ENCODE data around the gene CPLX3.

CPLX3 gene

DNA sequence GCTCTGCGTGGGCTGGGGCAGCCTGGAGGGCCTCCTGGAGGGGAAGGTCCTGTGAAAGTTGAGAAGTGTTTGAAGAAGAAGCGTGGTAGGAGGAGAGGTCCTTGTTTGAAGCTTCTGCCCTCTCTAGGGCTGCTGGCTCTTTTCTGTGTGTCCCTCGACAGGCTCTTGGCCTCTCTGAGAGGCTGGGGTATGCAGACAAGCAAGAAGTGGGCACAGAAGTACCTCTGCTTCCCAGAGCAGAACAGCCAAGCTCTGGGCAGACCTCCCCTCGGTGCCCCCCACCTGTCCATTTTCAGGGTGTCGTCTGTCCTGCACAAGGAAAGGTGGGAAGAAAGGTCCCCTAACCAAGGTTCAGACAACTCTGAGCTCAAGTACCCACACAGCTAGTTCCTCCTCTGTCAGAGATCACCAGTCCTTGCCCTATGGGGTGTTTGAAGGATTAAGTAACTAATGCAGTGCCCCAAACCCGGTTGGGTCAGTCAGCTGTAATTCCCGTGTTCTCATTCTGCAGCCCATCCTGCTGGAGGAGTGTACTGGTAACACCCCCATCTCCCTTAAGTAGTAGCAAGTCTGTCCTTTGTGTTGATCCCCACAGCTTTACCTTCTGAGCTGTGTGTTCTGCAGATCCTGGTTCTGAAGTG lies 38.3 kb upstream of the CPLX3 start:
- Histone ChIP-seq H3K9me3 (ENCODE audit: low read length) (no peaks in the 10 kb centered on the region), H3K27ac (ENCODE audit: low read depth, low read length, poor library complexity, severe bottlenecking) (peak overlapping the region; percentile 99), H3K79me2 (ENCODE audit: insufficient read depth, low read length) (peaks cover 49% of the 10 kb centered on the region), H3K4me2 (ENCODE audit: low read length) (peak overlapping the region; percentile 97), H4K20me1 (ENCODE audit: insufficient read depth, low read length) (no peaks in the 10 kb centered on the region), H3K4me1 (ENCODE audit: insufficient read depth, low read length, severe bottlenecking) (peaks cover 100% of the 10 kb centered on the region), H3K4me3 (ENCODE audit: low read depth, low read length, poor library complexity, severe bottlenecking) (peak overlapping the region; percentile 97), H3K36me3 (ENCODE audit: insufficient read depth, low read length) (peaks cover 61% of the 10 kb centered on the region; the same call in 1 of the 2 replicates), H3K27me3 (ENCODE audit: insufficient read depth, low read length) (no peaks in the 10 kb centered on the region), H3F3A (ENCODE audit: insufficient read depth, low read length) (peaks cover 24% of the 10 kb centered on the region), H3K9ac (ENCODE audit: low read length) (peak overlapping the region; percentile 83), H3K9me2 (ENCODE audit: low read depth, low read length) (no peaks in the 10 kb centered on the region), H2AFZ (ENCODE audit: low read length) (no peak overlapping the region)
- TF ChIP-seq EZH2 (IDR thresholded peaks at IDR 0.05; ENCODE audit: borderline replicate concordance, low read length) (no peak), CTCF (IDR thresholded peaks at IDR 0.05; ENCODE audit: low read length) (no peak)

DNA sequence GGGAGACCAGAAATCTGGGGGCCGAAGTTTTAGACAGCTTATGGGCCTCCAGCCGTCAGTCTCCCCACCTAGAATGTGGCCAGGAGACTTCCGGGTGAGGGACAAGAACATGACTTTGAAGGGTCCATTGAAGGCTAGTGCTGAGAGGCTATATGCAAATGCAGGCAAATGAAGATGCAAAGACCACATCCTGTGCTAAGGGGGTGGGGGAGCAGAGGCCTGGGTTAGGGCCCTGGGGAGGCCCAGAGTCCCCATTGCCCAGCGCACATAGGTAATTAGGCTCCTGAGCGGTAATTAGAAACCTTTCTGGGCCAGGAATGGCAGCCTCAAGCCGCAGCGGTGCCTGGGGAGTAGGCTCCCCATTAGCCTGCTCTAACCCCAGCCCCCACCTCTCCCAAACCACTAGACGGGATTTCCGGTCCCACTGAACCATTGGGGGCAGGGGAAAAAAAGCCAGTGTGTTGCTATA lies 37.7 kb upstream of the CPLX3 start:
- no peaks in the 10 kb centered on the region for H3K9me3 ChIP-seq (ENCODE audit: low read length)
- peak overlapping the region; percentile 97 for H3K4me3 ChIP-seq (ENCODE audit: low read depth, low read length, poor library complexity, severe bottlenecking)
- no peaks in the 10 kb centered on the region for H4K20me1 ChIP-seq (ENCODE audit: insufficient read depth, low read length)
- H3K27ac ChIP-seq (ENCODE audit: low read depth, low read length, poor library complexity, severe bottlenecking), result peak overlapping the region; percentile 99
- peak overlapping the region; percentile 83 for H3K9ac ChIP-seq (ENCODE audit: low read length)
- TF ChIP-seq CTCF (IDR thresholded peaks at IDR 0.05; ENCODE audit: low read length) (no peak), EZH2 (IDR thresholded peaks at IDR 0.05; ENCODE audit: borderline replicate concordance, low read length) (no peak)
- no peaks in the 10 kb centered on the region for H3K9me2 ChIP-seq (ENCODE audit: low read depth, low read length)
- peaks cover 49% of the 10 kb centered on the region for H3K79me2 ChIP-seq (ENCODE audit: insufficient read depth, low read length)
- peak overlapping the region; percentile 97 for H3K4me2 ChIP-seq (ENCODE audit: low read length)
- H3K36me3 ChIP-seq (ENCODE audit: insufficient read depth, low read length), result peaks cover 56% of the 10 kb centered on the region; the same call in 1 of the 2 replicates
- peaks cover 23% of the 10 kb centered on the region for H3F3A ChIP-seq (ENCODE audit: insufficient read depth, low read length)
- peaks cover 100% of the 10 kb centered on the region for H3K4me1 ChIP-seq (ENCODE audit: insufficient read depth, low read length, severe bottlenecking)
- H2AFZ ChIP-seq (ENCODE audit: low read length), result no peak overlapping the region
- no peaks in the 10 kb centered on the region for H3K27me3 ChIP-seq (ENCODE audit: insufficient read depth, low read length)

- Histone ChIP-seq H3K27ac (ENCODE audit: low read depth, low read length, poor library complexity, severe bottlenecking) (peak overlapping the region; percentile 99), H2AFZ (ENCODE audit: low read length) (no peak overlapping the region), H3K4me1 (ENCODE audit: insufficient read depth, low read length, severe bottlenecking) (peaks cover 100% of the 10 kb centered on the region), H3K4me2 (ENCODE audit: low read length) (peak overlapping the region; percentile 97), H3K4me3 (ENCODE audit: low read depth, low read length, poor library complexity, severe bottlenecking) (peak overlapping the region; percentile 97), H3K9me3 (ENCODE audit: low read length) (no peaks in the 10 kb centered on the region), H3F3A (ENCODE audit: insufficient read depth, low read length) (peaks cover 18% of the 10 kb centered on the region), H4K20me1 (ENCODE audit: insufficient read depth, low read length) (no peaks in the 10 kb centered on the region), H3K79me2 (ENCODE audit: insufficient read depth, low read length) (peaks cover 47% of the 10 kb centered on the region), H3K27me3 (ENCODE audit: insufficient read depth, low read length) (no peaks in the 10 kb centered on the region), H3K9ac (ENCODE audit: low read length) (peak overlapping the region; percentile 83), H3K36me3 (ENCODE audit: insufficient read depth, low read length) (peaks cover 53% of the 10 kb centered on the region; the same call in 1 of the 2 replicates), H3K9me2 (ENCODE audit: low read depth, low read length) (no peaks in the 10 kb centered on the region)
- TF ChIP-seq EZH2 (IDR thresholded peaks at IDR 0.05; ENCODE audit: borderline replicate concordance, low read length), result no peak
- no peak for TF ChIP-seq CTCF (IDR thresholded peaks at IDR 0.05; ENCODE audit: low read length)
Measured at GRCh38 chr15:74789171-74789631, 37.2 kb upstream of the CPLX3 start.

Data from OCI-LY1 (cell line).